Cardiac septum (tissue), 1 donor: Measurements from ENCODE around the gene RHBDF2. TPM values are rescaled to one million over a fixed set of nuclear protein-coding genes. Genes with fewer than 3 reads are reported as not detected.
"Not testable (repeated sequence)": the region's sequence is repeated elsewhere in the genome, so short reads cannot be mapped to it uniquely, and the experiment has no call there.

Source experiments
- DNase-seq: peaks from one replicate; pipeline ENCODE4 v3.0.0-alpha.2; 2020; ENCODE audit warnings: low spot score
- intact Hi-C: fragments of 100-400 bp; cut with DNase I; formaldehyde crosslinking; loops from one replicate; pipeline ENCODE4 v1.14.0; 2022
- total RNA-seq: library from RNA; stranded (reverse); fragmentation: NEBNext Ultra II Directional; extraction: Animal tissue kit (Norgen Biotek cat#: 25700); gene quantifications from one replicate; pipeline ENCODE4 v1.2.1, GENCODE V29; 2021
- donor health status: DM: no; HTN: no; CAD: no.

Gene RHBDF2
- total RNA-seq, 1 donor from 2014 or later: 11.5 TPM

- intact Hi-C loops: loop anchor here (5.0 kb wide), 1 partner anchor 178 kb away; no protein-coding TSS in a partner anchor
- peak; percentile 70 for DNase-seq
Measured at GRCh38 chr17:76539631-76540271, 38.5 kb upstream of the RHBDF2 start, which contains the start of gene PRCD. Gene PRCD, plus strand, starts transcription at chr17:76540044. Its CDS starts 98 bp downstream, at chr17:76540142.

GRCh38 chr17:76538941-76539570, 37.8 kb upstream of the RHBDF2 start:
- no peak for DNase-seq

GRCh38 chr17:76538281-76538931, 37.2 kb upstream of the RHBDF2 start:
- intact Hi-C loops: no loop called here
- no peak for DNase-seq

More at GRCh38 chr17:76538941-76539570, 37.8 kb upstream of the RHBDF2 start:
- intact Hi-C loops: no loop called here

GRCh38 chr17:76537578-76538280, 36.5 kb upstream of the RHBDF2 start, which contains the start of gene CYGB:
Gene CYGB, minus strand, starts transcription at chr17:76537709. Its CDS starts 167 bp downstream, at chr17:76537542.
- DNase-seq: peak; percentile 70
- intact Hi-C loops: no loop called here

GRCh38 chr17:76537288-76537577, 36.0 kb upstream of the RHBDF2 start:
- intact Hi-C loops: no loop called here
- peak; percentile 74 for DNase-seq

GRCh38 chr17:76536511-76537287, 35.5 kb upstream of the RHBDF2 start:
- DNase-seq: no peak

GRCh38 chr17:76535788-76536510, 34.7 kb upstream of the RHBDF2 start:
- DNase-seq: no peak
- intact Hi-C loops: no loop called here

More at GRCh38 chr17:76536511-76537287, 35.5 kb upstream of the RHBDF2 start:
- intact Hi-C loops: no loop called here

GRCh38 chr17:76534831-76535732, 33.9 kb upstream of the RHBDF2 start:
- intact Hi-C loops: no loop called here
- DNase-seq: no peak

GRCh38 chr17:76533640-76534359, 32.6 kb upstream of the RHBDF2 start:
- intact Hi-C loops, DNase-seq: not testable (repeated sequence)

GRCh38 chr17:76532072-76532651, 30.9 kb upstream of the RHBDF2 start:
- no peak for DNase-seq
- intact Hi-C loops: no loop called here

- DNase-seq: peak; percentile 64
- intact Hi-C loops: no loop called here
Measured at GRCh38 chr17:76531486-76532038, 30.3 kb upstream of the RHBDF2 start.

GRCh38 chr17:76530811-76531485, 29.7 kb upstream of the RHBDF2 start:
- peak; percentile 71 for DNase-seq
- intact Hi-C loops: no loop called here

GRCh38 chr17:76530095-76530723, 29.0 kb upstream of the RHBDF2 start:
- intact Hi-C loops: no loop called here
- DNase-seq: no peak

GRCh38 chr17:76529224-76530094, 28.2 kb upstream of the RHBDF2 start:
- peak; percentile 88 for DNase-seq
- intact Hi-C loops: loop anchor here (1.0 to 5.0 kb wide), 2 partner anchors 14 to 188 kb away; no protein-coding TSS in a partner anchor
